HepG2 (cell line): ENCODE results near the gene EMILIN3. TPM values are rescaled to one million over a fixed set of nuclear protein-coding genes. Genes with fewer than 3 reads are reported as not detected.

Experiments used
- ATF4 ChIP-seq, 2 experiments: fragments of 450-650 bp in 1 of 2; sonication (generic) in 1 of 2; formaldehyde crosslinking; IDR thresholded peaks; 2 replicates each; pipeline versions ENCODE4 v1.5.0 to v1.8.0; 2020 to 2022; ENCODE audit warnings: mild to moderate bottlenecking in 1 of 2, missing genetic modification reagents in 1 of 2
- CENPT ChIP-seq: sonication (generic); formaldehyde crosslinking; IDR thresholded peaks from 2 replicates; pipeline ENCODE4 v1.8.0; 2022; ENCODE audit warnings: low read depth, mild to moderate bottlenecking, moderate library complexity, missing genetic modification reagents
- DNMT3B ChIP-seq: conservative IDR thresholded peaks from 2 replicates; pipeline ENCODE4 v1.6.1; 2016; ENCODE audit warnings: missing biosample characterization, control low read depth
- FOXK2 ChIP-seq: fragments of 450-650 bp; IDR thresholded peaks from 2 replicates; pipeline ENCODE4 v1.6.1; 2016
- NONO ChIP-seq, 2 experiments: fragments of 450-650 bp in 1 of 2; sonication (generic) in 1 of 2; formaldehyde crosslinking in 1 of 2; IDR thresholded peaks in 1 of 2; conservative IDR thresholded peaks in 1 of 2; 2 replicates each; pipeline versions ENCODE4 v1.6.1 to v1.8.0; 2017 to 2022; ENCODE audit warnings: mild to moderate bottlenecking in 1 of 2, missing genetic modification reagents in 1 of 2, moderate library complexity in 1 of 2
- RAD51 ChIP-seq: fragments of 450-650 bp; IDR thresholded peaks from 2 replicates; pipeline ENCODE4 v1.6.1; 2016; ENCODE audit warnings: borderline replicate concordance
- SRSF9 ChIP-seq: fragments of 200-400 bp; formaldehyde crosslinking; IDR thresholded peaks from 2 replicates; pipeline ENCODE4 v1.6.1; 2018; ENCODE audit warnings: borderline replicate concordance, mild to moderate bottlenecking, low read depth, low read length; ENCODE audit not compliant: insufficient read depth, poor library complexity, severe bottlenecking
- SSRP1 ChIP-seq: IDR thresholded peaks from 2 replicates; pipeline ENCODE4 v1.6.1; 2016; ENCODE audit warnings: control low read depth
- TAF15 ChIP-seq: fragments of 200-400 bp; formaldehyde crosslinking; IDR thresholded peaks from one replicate; pipeline ENCODE4 v1.6.1; 2018; ENCODE audit warnings: mild to moderate bottlenecking, low read depth, low read length; ENCODE audit not compliant: poor library complexity, severe bottlenecking
- TOPORS ChIP-seq: sonication (generic); formaldehyde crosslinking; IDR thresholded peaks from 2 replicates; pipeline ENCODE4 v1.8.0; 2023; ENCODE audit warnings: mild to moderate bottlenecking, missing genetic modification reagents
- ZBTB49 ChIP-seq: sonication (generic); formaldehyde crosslinking; IDR thresholded peaks from 2 replicates; pipeline ENCODE4 v1.4.0; 2020; ENCODE audit warnings: missing genetic modification reagents, borderline replicate concordance
- ZNF17 ChIP-seq: sonication (generic); formaldehyde crosslinking; IDR thresholded peaks from 2 replicates; pipeline ENCODE4 v1.5.0; 2020; ENCODE audit warnings: mild to moderate bottlenecking, missing genetic modification reagents
- ZNF20 ChIP-seq: sonication (generic); formaldehyde crosslinking; IDR thresholded peaks from 2 replicates; pipeline ENCODE4 v1.4.0; 2020; ENCODE audit warnings: mild to moderate bottlenecking, moderate library complexity, missing genetic modification reagents
- ZNF225 ChIP-seq: sonication (generic); formaldehyde crosslinking; IDR thresholded peaks from 2 replicates; pipeline ENCODE4 v1.4.0; 2020; ENCODE audit warnings: mild to moderate bottlenecking, missing genetic modification reagents
- ZNF235 ChIP-seq: sonication (generic); formaldehyde crosslinking; IDR thresholded peaks from 2 replicates; pipeline ENCODE4 v1.8.1; 2023; ENCODE audit warnings: mild to moderate bottlenecking, missing genetic modification reagents, borderline replicate concordance
- ZNF484 ChIP-seq: sonication (generic); formaldehyde crosslinking; IDR thresholded peaks from 2 replicates; pipeline ENCODE4 v1.5.1; 2020; ENCODE audit warnings: mild to moderate bottlenecking, low read depth, missing genetic modification reagents, borderline replicate concordance
- ZNF503 ChIP-seq: sonication (generic); formaldehyde crosslinking; IDR thresholded peaks from 2 replicates; pipeline ENCODE4 v1.4.0; 2020; ENCODE audit warnings: missing genetic modification reagents
- ZNF512B ChIP-seq: sonication (generic); formaldehyde crosslinking; IDR thresholded peaks from 2 replicates; pipeline ENCODE4 v1.5.1; 2020; ENCODE audit warnings: missing genetic modification reagents, mild to moderate bottlenecking, borderline replicate concordance
- ZNF567 ChIP-seq: sonication (generic); formaldehyde crosslinking; IDR thresholded peaks from 2 replicates; pipeline ENCODE4 v1.8.1; 2023; ENCODE audit warnings: mild to moderate bottlenecking, missing genetic modification reagents, borderline replicate concordance
- ZNF670 ChIP-seq: sonication (generic); formaldehyde crosslinking; IDR thresholded peaks from 2 replicates; pipeline ENCODE4 v1.8.0; 2022; ENCODE audit warnings: mild to moderate bottlenecking, missing genetic modification reagents, borderline replicate concordance
- ZNF674 ChIP-seq: sonication (generic); formaldehyde crosslinking; IDR thresholded peaks from 2 replicates; pipeline ENCODE4 v1.5.0; 2020; ENCODE audit warnings: low read depth, mild to moderate bottlenecking, missing genetic modification reagents
- ZNF746 ChIP-seq: sonication (generic); formaldehyde crosslinking; IDR thresholded peaks from 2 replicates; pipeline ENCODE4 v1.8.0; 2022; ENCODE audit warnings: mild to moderate bottlenecking, missing genetic modification reagents
- polyA plus RNA-seq, 8 experiments: library from polyadenylated mRNA; depleted of rRNA in 3 of 8; stranded (reverse) in 7 of 8; unstranded in 1 of 8; fragments of >200 nt; fragmentation: Illumina TruSeq in 4 of 8; extraction: Trizol in 4 of 8; gene quantifications; 2 replicates each; pipeline versions ENCODE4 v1.2.1 to v1.2.3, GENCODE V29; 2011 to 2016; ENCODE audit warnings: low read depth in 4 of 8, missing spikeins in 1 of 8, mixed read lengths in 1 of 8; ENCODE audit not compliant: insufficient read depth in 1 of 8
- total RNA-seq, 5 experiments: library from RNA; depleted of rRNA; stranded (reverse); fragments of >200 nt; fragmentation: Illumina TruSeq; extraction: Trizol; gene quantifications; 2 replicates each; pipeline ENCODE4 v1.2.3, GENCODE V29; 2016; ENCODE audit warnings: low read depth in 1 of 5

EMILIN3 gene
- total and polyA plus RNA-seq, 2 of the 13 experiments (the other 11 are each of a cell fraction or from before 2014, with no cell fraction given): 0.25 to 0.29 TPM

- no peak for TF ChIP-seq ZNF17 (CRISPR knock-in tag)
- TF ChIP-seq FOXK2: no peak
- no peak for TF ChIP-seq ZNF484 (CRISPR knock-in tag)
- TF ChIP-seq ZNF670 (CRISPR knock-in tag): no peak; the same call in 1 of the 2 replicates
- no peak for TF ChIP-seq ZBTB49 (CRISPR knock-in tag)
- TF ChIP-seq DNMT3B: no peak
- peak; percentile 97 for TF ChIP-seq ZNF567
- no peak for TF ChIP-seq ZNF674
- no peak for TF ChIP-seq RAD51
- no peak for TF ChIP-seq CENPT (CRISPR knock-in tag)
- TF ChIP-seq ZNF20: no peak
- TF ChIP-seq ZNF512B: 0 out of 2 replicates have a peak, but pooled peaks have one; percentile 87
- no peak for TF ChIP-seq ATF4 (CRISPR knock-in tag; IDR thresholded peaks at IDR 0.05)
- peak; percentile 95; the same call in 1 of the 2 replicates for TF ChIP-seq SSRP1 (CRISPR knock-in tag)
- TF ChIP-seq TOPORS (CRISPR knock-in tag): no peak
- TF ChIP-seq ZNF235 (CRISPR knock-in tag): peak; percentile 43; the same call in 1 of the 2 replicates
- peak; percentile 93 for TF ChIP-seq TAF15
- no peak for TF ChIP-seq SRSF9
- TF ChIP-seq NONO (IDR thresholded peaks at IDR 0.05): no peak
- peak; percentile 86 for TF ChIP-seq NONO (CRISPR knock-in tag; conservative IDR thresholded peaks at IDR 0.05)
- 0 out of 2 replicates have a peak, but pooled peaks have one; percentile 85 for TF ChIP-seq ZNF225 (CRISPR knock-in tag)
- TF ChIP-seq ZNF746: peak; percentile 77; the same call in 1 of the 2 replicates
- TF ChIP-seq ZNF503: no peak
Measured at GRCh38 chr20:41339957-41340326, 26.7 kb downstream of the EMILIN3 start (continued).
